ENCODE data around the gene FUBP1.
A peak's percentile ranks its signal among the peaks of the same experiment; 100 is the strongest.
"Not testable (repeated sequence)": the region's sequence is repeated elsewhere in the genome, so short reads cannot be mapped to it uniquely, and the experiment has no call there.

FUBP1 gene

DNA sequence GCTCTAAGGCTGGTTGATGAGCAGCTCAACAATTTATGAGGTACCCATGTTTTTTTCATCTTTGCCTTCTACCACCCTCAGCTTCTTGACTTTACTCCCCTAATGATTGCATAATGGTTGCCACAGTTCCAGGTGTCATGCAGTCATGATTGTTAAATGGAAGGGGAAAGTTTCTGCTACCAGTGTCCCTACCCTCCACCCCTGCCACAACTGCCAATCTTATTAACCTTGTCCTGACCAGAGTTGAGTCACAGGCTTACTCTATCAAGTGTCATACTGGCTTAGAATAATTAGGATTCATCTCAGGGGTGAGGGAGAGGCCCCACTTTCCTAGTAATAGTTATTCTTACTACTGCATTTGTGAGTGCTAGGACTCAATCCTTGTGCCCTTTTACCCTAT, 7.9 kb upstream of the FUBP1 start:
- no peak for DNase-seq

DNA sequence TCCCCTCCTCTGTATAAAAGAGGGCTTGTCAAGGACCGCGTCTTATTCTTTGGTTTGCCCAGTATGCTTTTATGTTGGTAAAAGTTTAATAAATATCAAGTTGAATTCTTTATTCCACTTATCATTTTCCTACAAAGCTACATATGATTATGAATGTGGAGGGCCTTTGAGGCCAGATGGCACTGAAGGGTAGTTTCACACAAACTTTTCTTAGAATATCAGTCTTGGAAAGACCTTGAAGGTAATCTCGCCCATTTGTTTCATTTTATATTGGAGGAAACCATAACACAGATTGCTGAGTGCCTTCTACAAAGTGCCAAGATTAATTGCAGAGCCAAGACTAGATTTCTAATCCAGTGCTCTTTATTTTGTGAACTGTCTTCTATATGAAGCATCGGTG, 5.8 kb upstream of the FUBP1 start:
- DNase-seq, result no peak

DNA sequence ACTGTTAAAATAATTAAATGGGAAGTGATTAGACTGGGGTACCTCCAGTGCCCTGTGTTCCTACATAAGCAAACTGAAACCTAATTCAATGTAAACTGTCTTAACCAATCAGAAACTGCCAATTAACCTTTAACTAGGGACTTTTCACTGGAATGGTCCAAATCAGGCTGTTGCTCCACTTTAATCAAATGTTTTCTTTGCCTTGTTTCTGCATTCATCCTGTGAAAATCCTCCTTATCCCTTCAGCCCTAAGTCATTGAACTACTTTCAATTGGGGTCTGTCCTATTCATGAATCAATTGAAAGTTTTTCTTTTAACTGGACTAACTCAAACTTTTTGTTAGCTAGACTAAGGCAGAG, 5.1 kb upstream of the FUBP1 start:
- DNase-seq, result no peak

DNA sequence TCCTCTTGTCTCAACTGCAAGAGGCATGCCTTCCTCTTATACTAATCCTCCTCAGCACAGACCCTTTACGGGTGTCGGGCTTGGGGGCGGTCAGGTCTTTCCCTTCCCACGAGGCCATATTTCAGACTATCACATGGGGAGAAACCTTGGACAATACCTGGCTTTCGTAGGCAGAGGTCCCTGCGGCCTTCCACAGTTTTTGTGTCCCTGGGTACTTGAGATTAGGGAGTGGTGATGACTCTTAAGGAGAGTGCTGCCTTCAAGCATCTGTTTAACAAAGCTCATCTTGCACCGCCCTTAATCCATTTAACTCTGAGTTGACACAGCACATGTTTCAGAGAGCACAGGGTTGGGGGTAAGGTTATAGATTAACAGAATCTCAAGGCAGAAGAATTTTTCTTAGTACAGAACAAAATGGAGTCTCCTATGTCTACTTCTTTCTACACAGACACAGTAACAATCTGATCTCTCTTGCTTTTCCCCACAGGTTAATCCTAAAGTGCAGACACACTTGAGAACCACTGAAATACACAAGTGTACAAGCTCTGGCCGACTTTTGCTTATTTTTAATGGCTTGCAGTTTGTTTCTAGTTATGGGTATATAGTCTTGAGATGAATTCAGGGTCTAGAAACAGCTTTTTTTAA, 4.6 kb upstream of the FUBP1 start:
- DNase-seq, result not testable (repeated sequence)

DNA sequence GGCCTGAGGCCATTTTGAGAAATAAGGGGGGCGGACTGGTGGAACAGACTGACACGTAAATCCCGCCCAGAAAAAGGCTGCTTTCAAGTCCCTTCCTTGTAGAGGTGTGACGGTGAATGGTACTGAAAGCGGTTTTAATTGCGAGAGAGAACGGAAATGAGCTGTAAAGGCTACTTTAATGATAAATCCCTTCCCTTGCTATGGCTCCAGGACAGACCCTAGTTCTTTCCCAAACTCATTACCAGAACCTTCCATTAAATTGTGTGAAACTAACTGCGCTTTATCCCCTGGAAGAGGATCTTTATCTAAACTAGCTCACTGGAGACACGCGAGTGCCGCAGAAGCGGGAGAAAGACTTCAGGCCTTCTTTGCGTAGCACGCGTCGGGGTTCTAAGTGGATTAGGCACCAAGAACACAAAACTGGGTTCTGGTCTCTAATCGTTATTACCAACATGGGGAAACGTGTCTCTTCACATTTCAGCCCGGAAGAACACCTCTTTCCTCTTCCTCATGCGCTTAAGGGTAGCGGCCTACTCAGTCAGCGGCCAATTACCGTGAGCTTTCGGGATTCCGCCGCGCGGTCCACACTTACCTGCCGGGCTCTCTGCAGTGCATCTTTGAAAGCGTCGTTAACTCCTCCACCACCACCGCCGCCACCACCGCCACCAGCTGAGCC, 441 bp downstream of the FUBP1 start:
- peak; percentile 96 for DNase-seq

DNA sequence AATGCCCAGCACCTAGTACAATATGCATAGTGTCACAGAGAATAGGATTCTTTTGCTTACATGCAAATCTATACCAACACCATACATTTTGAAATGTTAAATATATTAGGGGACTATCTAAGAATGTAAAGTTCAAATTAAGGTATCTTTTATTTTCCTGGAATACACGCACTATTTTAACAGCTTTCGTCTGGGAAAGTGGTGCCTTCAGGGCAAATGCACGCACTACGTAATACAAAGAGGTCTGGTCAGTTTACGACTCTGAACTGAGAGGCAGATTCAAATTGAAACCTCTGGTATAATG, 931 bp downstream of the FUBP1 start:
- no peak for DNase-seq

DNA sequence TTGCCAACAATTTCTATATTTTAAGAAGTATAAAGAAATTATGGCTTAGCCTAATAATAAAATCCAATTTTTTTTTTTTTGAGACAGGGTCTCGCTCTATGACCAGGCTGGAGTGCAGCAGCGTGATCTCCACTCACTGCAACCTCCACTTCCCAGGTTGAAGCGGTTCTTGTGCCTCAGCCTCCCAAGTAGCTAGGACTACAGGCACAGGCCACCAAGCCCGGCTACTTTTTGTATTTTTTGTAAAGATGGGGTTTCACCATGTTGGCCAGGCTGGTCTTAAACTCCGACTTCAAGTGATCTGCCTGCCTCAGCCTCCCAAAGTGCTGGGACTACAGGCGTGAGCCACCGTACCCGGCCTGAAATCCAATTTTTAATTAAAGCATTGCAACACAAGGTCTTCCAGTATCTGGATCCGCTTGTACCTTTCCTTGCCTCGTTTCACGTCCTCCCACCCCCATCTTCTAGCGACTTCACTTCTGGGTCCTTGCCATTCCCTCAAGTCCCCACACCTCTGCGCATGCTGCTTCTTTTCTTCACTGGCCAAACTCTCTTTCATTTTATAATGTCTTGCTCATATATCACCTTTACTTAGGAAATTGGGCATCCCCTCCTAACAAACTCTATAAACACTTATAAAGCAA, 2.3 kb downstream of the FUBP1 start:
- no peak for DNase-seq

DNA sequence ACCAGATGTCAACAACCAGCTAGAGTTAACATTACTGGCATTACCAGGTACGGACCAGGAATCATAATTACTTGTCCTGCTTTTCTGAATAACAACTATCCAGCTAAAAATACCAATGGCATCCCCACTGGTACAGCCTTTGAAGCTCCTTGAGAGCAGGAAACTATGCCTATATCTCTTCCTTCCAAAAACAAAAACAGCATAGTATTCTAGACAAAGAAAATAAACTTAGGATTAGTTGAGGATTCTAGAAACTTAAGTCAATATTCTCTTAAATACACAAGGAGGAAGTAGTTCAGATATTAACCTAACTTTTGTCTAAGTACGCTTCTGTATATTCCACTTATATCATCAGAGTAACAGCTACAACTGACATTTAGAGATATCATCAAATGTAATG, 3.0 kb downstream of the FUBP1 start:
- DNase-seq, result no peak

DNA sequence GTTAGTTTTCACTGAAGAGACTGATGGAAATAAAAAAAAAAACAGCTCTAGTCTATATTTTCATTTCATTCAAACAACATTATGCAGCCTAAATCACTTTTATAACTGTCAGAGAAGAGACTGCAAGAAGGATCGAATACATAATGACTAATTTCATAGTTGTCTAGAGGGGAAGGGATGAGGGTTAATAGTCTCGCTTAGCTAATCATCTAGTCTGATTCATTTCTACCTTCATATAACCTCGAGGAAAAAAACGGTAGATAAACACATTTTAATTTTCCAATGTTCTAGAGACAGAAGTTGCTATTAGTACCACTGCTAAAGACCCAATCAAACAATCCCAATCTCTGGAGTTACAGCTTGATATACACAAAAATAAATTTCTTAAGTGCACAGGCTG, 3.5 kb downstream of the FUBP1 start:
- peak; percentile 50 for DNase-seq

DNA sequence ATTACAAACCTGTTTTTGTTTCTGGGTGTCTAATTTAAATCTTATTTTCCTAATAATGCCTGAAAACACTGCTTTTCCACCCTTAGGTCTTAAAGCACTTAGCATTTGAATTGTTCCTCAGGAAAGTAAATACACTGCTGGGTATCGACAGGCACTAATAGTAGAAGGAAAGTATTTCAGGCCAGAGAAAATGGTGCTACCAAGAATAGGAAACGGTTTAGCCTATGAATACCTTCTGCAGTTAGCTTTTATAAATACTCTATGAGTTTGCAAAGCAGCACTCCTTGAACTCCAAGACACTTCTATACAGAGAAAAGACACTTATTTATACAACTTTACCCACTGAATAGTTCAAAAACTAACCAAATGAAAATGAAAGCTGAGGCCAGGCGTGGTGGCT, 6.8 kb downstream of the FUBP1 start:
- DNase-seq, result no peak

DNA sequence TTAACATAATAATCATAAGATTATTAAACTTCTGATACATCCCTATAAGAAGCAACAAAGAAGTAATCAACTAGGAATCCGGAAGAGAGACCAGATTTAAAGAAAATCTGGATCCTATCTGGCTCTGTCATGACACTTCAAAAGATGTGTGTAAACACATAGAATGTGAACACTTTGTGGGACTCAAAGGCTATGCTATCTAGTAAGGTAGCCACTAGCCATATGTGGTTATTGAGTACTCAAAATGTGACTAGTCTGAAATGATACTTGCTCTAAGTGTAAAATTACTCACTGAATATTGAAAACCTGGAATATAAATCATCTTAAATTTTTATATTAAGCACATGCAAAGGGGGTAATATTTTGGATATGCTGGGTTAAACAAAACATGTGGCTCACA, 8.7 kb downstream of the FUBP1 start:
- DNase-seq, result no peak

DNA sequence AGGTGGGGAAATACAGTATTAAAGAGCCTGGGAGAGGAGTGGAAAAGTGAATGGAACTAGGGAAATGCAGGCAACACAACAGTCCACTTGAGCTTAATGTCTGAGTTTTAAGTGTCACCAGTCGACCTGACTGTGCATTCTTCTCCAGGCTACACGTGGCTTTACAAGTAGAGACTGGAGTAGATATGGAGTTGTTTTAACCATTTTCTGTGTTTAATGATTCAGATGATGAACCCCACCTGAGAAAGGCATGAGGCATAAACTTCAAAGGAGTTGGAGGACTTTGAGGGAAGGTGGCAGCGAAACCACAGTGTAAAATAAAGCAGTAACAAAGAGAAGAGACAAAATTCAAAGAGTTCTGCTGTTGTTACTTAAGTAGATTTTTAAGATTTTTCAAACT, 12.6 kb downstream of the FUBP1 start:
- DNase-seq, result no peak

DNA sequence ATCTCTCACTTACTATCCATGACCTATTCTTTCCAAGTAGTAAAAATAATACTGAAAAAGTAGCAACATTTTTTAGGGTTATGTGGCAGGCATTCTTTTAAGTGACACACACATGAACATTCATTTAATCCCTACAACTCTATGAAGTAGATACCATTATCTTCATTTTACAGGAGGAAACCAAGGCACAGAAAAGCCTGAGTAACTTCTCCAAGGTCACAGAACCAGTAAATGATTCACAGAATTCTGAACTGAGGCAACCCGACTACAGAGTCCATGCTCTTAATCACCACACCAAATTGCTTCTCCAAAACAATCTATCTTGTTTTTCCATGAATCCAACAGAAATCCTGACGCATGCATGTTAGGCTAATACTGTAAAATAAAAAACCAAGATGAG, 17.5 kb downstream of the FUBP1 start:
- no peak for DNase-seq

DNA sequence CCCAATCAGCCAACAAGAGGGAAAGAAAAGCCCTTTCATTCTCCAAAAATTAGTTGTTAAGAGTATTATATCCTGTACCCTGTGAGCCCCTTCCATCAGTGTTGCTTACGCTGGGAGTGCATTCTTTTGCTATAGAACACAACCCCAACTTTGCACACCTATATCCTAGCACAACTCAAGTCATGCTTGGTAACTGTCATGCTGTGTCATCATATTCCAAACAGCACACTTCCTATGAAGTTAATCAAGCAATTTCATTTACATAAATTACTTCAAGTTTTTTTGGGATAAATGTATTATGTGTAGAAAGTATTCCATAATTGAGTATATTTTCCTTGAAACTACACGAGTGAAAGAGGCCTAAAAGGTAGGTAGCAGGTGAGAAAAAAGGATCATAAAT, 20.0 kb downstream of the FUBP1 start:
- no peak for DNase-seq

DNA sequence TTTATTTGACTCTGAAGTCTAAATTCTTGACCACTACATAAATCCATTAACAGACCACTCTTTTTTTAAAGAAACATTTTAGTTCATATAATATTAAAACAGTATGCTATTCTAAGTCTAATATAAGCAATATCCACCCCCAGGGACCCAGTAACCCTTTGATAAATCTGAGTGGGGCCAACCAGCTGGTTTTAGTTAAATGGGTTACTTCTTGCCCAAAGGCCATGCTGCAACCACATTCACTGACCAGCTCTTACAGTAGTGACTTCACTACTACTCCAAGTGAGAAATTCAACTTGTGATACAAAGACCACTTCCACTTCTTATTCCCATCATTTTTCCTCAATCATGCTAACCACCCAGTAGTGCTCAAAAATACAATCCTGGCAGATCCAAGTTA, 20.5 kb downstream of the FUBP1 start:
- no peak for DNase-seq

DNA sequence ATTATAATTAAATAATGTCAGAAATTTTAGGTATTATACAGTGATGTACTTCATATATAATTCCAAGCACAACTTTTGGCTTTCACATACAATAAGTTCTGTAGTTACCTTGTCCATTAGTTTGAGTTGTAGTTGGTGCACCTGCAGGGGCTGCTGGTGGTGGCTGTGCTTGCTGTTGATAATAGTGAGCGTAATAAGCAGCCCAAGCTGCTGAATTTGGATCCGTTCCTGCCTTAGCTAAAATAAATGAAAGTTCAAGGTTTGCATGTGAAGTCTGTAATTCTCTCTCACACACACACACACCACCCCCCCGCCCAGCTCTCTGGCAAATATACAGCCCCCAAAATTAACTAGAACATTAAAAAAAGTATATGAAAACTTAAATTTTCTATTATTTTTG, 22.4 kb downstream of the FUBP1 start:
- DNase-seq, result no peak

DNA sequence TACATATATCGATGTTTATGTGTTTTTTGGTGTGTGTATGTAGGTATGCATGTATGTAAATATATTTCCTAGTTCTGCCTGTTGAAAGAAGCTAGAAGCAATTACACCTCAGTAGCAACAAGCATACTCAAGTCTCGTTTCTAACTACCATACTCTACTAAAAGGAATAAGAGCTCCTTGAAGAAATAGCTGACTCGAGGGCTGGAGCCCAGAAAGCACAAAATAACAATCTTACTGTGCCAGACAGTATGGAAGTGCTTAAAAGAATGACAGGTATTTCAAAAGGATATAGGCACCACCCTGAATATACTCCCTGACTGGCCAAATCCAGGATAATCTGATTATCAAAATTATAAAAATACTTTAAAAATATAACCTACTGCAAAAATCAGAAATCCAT, 23.2 kb downstream of the FUBP1 start:
- DNase-seq, result no peak

DNA sequence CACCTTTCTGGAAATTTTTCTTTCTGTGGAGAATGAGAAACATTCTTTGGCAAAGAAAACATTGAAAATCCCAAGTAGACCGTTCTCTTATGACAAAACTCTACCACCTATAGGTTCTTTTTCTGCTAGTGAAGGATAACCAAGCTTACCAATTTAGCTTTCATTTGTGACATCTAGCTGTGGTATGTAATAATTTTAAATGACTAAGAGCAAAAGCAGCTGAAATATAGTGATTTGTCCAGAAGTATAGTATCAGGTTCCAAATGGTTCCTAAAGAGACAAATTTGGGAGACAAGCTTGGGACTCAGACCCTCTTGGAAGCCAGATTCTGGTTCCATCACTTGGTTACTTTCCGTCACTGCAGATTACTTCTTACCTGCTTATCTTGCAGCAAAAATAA, 24.4 kb downstream of the FUBP1 start:
- no peak for DNase-seq

DNA sequence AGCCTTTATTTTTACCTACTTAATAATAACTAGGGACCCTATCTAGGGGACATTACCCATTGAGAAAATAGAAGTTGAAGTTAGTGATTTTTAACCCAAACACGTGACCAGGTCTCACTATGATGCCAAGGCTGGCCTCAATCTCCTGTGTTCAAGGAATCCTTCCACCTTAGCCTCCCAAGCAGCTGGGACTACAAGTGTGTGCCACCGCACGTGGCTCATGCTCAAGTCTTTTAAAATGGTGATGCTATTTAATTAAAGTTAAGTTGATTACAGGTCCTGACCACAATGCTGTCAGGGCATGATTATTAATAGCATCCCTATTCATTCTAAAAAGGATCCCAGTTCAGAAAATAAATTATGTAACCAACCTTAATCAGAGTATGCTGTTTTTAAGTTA, 25.0 kb downstream of the FUBP1 start:
- DNase-seq, result no peak

DNA sequence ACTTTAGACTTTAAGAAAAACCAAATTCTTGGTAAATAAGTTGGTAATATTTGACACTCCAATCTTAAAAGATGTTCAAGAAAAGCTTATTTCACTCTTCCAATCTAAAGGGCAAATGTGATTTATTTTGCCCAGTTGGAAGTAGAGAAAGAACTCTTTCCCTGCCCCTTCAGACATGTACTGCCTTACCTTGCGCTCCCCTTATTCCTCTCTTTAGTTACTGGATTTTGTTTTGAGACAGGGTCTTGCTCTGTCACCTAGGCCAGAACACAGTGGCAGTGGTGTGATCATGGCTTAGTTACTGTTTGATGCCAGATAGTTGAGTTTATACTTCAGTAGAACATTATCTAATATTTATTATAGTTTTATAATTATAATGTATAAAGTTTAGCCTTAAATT, 27.5 kb downstream of the FUBP1 start:
- no peak for DNase-seq

DNA sequence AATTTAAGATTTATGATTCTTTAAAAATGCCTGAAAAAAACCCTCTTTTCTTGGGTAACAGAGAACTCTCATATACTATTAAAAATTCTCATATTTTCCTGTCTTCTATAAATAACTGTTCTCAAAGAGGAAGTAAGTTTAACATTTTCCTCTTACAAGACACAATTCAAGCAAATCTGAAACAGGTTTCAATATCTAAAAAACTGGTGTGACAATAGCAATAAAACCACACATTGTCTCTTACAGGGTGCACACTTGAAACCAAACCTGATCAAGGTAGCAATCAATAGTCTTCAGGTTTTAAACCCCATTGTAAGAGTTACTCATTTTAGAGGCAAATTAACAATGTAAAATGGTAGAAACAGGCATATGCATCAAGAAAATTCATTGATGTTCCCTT, 28.0 kb downstream of the FUBP1 start:
- DNase-seq, result no peak

DNA sequence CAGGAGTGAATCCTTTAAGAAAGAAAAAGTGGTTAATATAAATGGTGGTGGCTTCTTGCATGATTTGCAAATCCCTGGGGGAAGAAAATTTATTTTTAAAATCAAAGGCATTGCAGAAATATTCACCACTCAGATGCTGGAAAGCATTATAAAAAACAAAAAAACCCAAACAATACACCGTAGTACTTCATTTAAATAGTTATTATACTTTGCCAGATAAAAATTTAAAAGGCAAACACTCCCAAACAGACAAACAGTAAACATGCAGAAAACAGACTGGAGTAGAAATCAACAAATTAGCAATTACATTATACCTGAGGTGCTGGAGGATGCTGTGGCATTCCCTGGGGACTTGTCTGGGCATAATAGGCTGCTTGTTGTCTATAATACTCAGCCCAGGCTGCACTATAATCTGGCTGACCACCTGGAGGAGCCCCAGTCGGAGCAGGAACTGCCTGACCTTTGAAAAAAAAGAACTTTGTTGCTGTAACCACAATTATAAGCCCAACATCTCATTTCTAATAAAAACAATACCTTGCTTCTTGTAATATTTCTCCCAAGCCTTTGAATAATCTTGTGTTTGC, 29.9 kb downstream of the FUBP1 start:
- no peak for DNase-seq

DNA sequence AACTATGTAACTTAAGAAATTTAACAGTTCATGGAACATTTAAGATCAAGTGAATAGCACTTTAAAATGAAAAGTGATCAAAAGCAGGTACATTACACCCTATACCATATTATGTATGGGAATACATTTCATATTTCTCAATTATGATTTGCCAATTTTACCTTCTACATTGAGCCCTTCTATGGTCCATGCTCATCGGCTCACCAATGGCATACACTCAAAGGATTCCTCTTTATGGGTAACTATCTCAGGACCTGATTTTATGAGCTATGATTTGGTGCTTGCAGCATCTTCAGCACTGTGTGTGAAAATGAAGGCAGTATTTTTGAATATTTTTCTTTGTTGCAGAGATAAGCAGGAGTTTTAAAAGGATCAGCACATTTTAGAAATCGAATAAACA, 33.5 kb downstream of the FUBP1 start:
- no peak for DNase-seq

DNA sequence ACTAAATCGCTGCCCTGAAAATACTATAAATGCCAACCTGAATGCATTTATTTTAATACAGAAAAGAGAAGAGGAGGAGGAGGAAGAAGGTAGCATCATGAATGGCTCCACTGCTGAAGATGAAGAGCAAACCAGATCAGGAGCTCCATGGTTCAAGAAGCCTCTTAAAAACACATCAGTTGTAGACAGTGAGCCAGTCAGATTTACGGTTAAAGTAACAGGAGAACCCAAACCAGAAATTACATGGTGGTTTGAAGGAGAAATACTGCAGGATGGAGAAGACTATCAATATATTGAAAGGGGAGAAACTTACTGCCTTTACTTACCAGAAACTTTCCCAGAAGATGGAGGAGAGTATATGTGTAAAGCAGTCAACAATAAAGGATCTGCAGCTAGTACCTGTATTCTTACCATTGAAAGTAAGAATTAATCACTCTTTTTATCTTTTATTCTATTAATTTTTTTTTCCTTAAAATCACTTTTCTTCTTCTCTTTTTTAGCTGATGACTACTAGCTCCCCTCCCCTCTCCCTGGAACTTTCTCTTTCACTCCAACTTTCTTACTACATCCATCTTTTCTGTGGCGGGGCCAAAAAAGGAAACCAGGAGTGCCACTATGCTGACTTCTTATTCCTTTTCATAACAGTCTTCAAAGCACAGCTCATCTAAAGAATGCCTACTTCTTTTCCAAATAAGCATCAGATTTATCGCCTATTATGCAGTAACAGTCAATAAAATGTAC, 36.3 kb downstream of the FUBP1 start:
- DNase-seq, result no peak

All from activated CD4-positive, alpha-beta T cell treated with anti-CD3 and anti-CD28 coated beads, Interleukin-2, amount 50 U/mL, for 16 hours (primary cell).